Lower leg skin (tissue), 3 donors: ENCODE measurements around the gene STX17.

Source experiments
- POLR2A ChIP-seq, 2 donors: fragments of 450-650 bp; IDR thresholded peaks; one replicate each; pipeline ENCODE4 v1.6.1; 2016 to 2017; ENCODE audit warnings: antibody characterized with exemption in 2 of 2, mild to moderate bottlenecking in 1 of 2, moderate library complexity in 1 of 2
- TF ChIP-seq, protein P1 (sequence below), 3 donors: fragments of 450-650 bp; IDR thresholded peaks; one replicate each; pipeline ENCODE4 v1.5.1; 2016; ENCODE audit warnings: antibody characterized with exemption in 3 of 3, mild to moderate bottlenecking in 3 of 3, moderate library complexity in 2 of 3

DNA sequence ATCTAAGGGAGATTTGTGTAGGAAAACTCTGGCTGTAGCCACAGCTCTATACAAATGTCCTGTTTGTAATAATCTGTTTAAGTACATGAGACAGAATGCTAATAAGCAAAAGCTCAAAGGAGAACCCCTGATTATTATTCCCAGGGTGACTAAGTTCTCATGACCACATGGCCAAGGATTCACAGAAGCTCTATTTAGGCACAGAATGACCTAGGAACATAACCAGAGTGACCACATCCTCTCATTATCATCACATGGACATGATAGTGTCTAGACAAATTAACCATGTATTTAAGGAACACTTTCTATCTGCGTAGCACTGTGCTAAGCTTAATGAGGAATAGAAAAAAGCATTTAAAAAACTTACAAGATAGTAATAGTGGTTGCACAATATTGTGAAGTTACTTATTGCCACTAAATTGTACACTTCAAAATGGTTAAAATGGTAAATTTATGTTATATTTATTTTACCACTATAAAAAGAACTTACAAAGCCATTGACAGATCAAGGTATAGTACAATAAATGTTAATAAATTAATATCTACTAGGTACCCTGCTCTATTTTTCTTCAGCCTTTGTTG is 56.3 kb downstream of the STX17 start:
- TF ChIP-seq, protein P1, sequence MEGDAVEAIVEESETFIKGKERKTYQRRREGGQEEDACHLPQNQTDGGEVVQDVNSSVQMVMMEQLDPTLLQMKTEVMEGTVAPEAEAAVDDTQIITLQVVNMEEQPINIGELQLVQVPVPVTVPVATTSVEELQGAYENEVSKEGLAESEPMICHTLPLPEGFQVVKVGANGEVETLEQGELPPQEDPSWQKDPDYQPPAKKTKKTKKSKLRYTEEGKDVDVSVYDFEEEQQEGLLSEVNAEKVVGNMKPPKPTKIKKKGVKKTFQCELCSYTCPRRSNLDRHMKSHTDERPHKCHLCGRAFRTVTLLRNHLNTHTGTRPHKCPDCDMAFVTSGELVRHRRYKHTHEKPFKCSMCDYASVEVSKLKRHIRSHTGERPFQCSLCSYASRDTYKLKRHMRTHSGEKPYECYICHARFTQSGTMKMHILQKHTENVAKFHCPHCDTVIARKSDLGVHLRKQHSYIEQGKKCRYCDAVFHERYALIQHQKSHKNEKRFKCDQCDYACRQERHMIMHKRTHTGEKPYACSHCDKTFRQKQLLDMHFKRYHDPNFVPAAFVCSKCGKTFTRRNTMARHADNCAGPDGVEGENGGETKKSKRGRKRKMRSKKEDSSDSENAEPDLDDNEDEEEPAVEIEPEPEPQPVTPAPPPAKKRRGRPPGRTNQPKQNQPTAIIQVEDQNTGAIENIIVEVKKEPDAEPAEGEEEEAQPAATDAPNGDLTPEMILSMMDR (IDR thresholded peaks at IDR 0.05): no peak
- no peak for TF ChIP-seq POLR2A (IDR thresholded peaks at IDR 0.05)
